Germinal center (tissue), 1 donor: ENCODE results near the gene CLMN.

Experiments used
- DNase-seq: peaks from one replicate; pipeline ENCODE4 v3.0.0; 2012; ENCODE audit warnings: mixed read lengths, low spot score

CLMN gene

GRCh38 chr14:95304342-95304741 lies 15.4 kb downstream of the CLMN start:
- DNase-seq = no peak

DNA sequence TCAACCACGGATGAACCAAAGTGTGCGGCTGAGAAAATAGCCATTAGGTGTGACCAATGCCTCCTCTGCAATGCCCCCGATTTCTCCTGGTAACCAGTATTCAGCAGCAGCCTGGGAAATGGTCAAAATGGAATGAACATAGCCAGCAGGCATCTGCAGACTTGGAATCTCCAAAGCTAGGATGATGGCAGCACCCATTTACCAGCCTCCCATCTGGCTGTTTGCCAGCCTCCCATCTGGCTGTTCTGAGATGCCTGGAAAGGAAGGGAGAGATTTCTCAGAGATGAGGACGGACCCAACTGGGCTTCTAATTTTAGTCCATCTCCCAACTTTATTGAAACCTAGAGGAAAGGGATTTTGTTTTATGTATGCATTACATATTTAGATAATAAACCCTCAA lies 16.2 kb downstream of the CLMN start:
- no peak for DNase-seq

- DNase-seq = no peak
Observed at GRCh38 chr14:95302667-95303506, 16.8 kb downstream of the CLMN start.

GRCh38 chr14:95301527-95302187 lies 18.1 kb downstream of the CLMN start:
- DNase-seq = no peak

- DNase-seq = no peak
Observed at GRCh38 chr14:95300697-95301526, 18.8 kb downstream of the CLMN start.

DNA sequence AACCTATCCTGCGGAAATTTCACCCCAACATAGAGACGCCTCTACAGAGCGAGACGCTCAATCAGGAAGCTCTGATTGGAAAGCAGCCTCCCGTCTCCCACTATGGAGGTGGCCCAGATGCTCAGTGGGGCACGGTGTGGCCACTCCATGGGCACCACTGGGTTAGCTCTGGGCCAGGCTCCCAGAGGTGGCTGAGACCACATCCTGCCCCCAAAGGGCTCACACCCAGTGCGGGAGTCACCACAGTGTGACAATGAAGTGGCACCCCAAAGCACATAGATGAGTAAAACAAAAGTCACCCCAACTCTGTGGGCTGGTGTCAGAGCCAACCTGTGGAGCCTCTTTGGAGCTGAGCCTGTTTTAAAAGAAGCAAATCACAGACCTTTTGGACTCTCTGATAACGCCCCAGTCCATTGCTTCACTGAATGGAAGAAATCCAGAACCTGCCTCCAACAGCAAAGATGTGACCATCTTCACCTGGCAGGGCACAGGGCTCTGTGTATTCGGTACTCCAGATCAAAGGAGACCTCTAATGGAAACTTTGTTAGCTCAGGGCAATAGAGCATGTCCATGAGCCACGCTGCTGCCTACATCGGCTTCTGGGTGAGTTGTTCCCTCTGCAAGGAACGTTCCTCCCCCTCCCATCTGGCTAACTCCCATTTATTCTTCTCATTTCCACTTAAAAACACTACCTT lies 19.6 kb downstream of the CLMN start:
- no peak for DNase-seq

DNA sequence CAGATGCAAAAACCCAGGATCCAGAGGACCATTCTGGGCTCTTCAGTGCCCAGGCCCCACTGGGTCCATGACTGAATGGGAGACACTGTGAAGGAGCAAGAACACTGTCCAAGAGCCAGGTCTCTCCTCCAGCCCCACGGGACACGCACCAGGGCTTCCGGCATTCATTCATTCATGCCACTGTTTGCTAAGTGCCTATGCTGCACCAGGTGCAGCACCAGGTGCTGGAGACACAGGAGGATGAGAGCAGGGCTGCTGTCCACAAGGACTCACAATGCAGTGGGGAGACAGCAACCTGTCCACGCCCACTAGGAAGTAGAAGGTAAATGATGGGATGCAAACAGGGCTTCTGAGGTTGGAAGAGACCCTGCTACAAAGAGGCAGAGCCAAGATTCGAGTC lies 20.4 kb downstream of the CLMN start:
- DNase-seq = no peak

DNA sequence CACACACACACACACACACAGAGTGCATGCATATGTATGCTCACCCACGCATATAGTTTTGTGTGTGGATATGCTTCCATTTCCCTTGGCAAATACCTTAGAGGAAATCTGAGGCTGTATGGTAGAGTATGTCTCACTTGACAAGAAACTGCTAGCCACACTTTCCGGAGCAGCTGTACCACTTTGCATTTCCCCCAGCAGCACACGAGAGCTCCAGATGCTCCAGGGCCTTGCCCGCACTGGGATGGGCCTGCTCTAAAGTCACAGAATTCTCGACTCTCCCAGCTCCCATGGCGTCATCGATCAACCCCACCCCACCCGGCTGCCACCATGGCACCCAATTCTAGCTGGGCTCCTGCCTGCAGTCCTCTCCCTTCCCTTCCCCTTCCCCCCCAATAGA lies 21.9 kb downstream of the CLMN start:
- DNase-seq = no peak

DNA sequence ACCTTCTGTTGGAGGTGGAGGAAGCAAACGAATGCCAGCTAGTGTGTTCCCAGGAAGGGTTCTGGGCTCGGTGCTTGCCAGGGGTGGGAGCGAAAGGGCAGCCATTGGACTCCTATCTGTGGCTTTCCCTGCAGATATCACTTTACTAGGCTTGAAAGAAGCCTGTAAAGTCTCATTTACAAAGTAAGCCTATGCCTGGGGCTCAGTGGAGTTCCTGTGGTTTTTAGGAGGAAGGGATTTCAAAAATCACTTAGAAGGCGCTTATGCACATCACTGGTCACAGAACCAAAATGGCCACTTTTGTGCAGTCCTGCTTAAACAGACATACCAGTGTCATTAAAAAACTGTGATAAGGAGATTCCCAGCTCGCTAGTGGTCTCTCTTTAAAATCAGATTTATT lies 22.7 kb downstream of the CLMN start:
- DNase-seq = no peak

DNA sequence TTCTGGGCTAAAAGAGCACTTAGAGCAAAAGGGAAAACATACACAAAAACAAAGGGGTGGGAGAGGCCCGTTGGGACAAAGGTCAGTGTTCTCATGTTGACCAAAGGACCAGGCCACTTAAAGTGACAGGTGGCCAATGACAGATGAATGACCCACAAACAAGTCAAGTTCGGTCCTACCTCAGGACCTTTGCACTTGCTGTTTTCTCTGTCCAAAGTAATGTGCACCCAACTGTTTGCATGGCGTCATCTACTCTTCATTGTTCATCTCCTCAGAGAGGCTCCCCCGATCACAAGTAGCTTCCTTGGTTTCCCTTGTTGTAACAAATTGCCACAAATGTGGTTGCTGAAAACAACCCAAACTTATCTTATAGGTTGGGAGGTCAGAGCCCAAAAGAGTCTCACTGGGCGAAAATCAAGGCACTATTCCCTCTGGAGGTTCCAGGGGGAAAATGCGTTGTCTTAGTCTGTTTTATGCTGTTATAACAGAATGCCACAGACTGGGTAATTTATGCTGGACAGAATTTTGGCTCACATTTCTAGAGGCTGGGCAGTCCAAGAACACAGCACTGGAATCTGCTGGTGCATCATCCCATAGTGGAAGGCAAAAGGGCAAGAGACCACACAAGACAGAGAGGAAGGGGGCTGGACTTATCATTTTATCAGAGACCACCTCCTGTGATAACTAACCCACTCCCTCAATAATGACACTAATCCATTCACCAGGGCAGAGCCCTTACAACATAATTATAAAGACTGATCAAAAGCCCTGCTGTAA lies 23.9 kb downstream of the CLMN start:
- DNase-seq = no peak

DNA sequence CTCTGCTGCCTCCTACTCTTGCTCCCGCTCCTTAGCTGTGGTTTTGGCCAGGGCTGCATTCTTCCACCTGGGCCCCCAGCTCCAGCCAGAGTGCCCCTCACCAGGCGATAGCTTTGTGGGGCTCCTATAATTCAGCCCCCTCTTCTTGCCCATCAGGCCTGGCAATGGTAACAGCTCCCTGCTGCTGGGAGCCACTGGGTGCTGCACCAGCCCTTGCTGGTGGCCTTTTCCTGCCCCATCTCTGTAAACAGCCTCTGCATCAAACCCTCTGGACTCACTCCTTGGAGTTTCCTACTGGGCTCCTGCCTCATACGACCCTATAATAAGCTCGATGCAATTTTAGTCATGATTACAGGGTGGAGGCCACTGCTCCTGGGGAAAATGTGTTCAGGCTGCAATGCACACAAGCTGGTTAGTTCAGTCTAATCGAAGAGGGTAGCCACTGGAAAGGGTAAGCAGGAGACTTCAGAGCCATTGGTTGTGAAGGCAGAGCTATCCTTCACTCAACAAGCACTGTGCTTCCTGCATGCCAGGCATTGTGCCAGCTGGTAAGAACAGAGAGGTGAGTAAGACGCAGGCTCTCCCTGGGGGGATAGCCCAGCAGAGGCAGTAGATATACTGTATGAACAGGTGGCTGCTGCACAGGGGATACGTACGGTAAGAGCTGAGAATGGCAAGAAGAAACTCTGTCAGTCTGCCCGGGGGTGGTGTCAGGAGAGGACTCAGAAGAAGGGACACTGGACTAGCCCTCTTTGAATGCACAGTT lies 24.7 kb downstream of the CLMN start:
- no peak for DNase-seq

DNA sequence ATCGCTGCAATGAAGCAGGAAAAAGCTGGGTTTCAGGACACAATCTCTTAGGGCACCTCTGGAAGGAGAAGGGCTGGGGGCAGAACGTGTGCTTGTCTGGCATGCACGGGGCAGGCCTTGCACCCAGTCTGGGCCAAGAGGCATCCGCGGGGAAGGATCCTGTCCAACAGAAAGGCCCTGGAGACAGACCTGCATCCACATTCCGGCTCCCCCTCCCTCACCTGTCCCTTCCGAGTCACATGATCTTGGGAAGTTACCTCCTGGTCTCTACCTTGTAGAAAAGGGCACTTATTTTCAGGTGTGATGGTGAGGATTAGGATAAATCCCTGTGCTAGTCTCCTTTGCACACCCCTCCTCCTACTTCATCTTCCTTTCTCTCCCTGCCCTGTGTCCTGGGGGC lies 25.4 kb downstream of the CLMN start:
- DNase-seq = no peak

GRCh38 chr14:95293449-95293848 lies 26.3 kb downstream of the CLMN start:
- no peak for DNase-seq

GRCh38 chr14:95292660-95293425 lies 26.9 kb downstream of the CLMN start:
- DNase-seq = no peak

DNA sequence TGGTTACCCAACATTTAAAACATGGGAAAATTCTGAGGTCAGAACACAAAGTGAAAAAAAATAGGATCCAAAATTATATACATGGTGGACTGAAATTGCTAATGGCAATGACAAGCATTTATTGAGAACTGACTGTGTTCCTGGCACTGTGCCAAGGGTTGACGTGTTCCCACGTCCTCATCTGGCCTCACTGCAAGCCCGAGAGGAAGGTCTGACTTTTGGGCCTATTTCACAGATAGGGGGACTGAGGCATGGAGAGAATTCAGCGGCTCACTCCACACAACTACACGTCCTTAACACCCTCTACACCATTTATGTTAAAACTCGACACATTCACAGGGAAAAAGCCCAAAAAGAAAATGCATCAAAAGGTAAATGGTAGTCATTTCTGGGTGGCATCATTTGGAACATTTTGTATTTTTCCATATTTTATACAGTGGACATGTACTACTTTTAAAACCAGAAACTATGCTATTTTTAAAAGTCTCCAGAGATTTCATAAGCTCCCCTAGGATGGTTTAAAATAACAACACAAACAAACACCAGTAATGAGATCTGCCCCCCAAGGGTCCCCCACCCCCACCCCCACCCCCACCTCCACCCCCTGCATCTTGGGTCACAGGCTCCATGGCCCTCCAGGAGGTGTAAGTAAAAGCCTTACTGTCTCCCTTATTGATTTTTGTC lies 27.7 kb downstream of the CLMN start:
- no peak for DNase-seq

GRCh38 chr14:95290871-95291431 lies 28.8 kb downstream of the CLMN start:
- no peak for DNase-seq

- DNase-seq = no peak
Observed at GRCh38 chr14:95290021-95290420, 29.7 kb downstream of the CLMN start.

- no peak for DNase-seq
Observed at GRCh38 chr14:95289323-95290010, 30.2 kb downstream of the CLMN start.
